H1 (cell line): ENCODE results near the gene C12orf42. TPM values are rescaled to one million over a fixed set of nuclear protein-coding genes. Genes with fewer than 3 reads are reported as not detected.

ENCODE experiments used
- CTCF ChIA-PET: fragments of 300-600 bp; sonication (Branson Sonifier 250); formaldehyde crosslinking; loops from one replicate; lab custom pipeline; 2021; ENCODE audit not compliant: partially characterized antibody; lab: Charles Lee
- POLR2A ChIA-PET: fragments of 300-600 bp; sonication (Branson Sonifier 250); formaldehyde crosslinking; loops from one replicate; lab custom pipeline; 2021; ENCODE audit warnings: inconsistent platforms; ENCODE audit not compliant: partially characterized antibody; lab: Charles Lee
- DNase-seq, 2 experiments: peaks; one replicate each; pipeline versions ENCODE4 v3.0.0 to v3.0.0-alpha.2; 2010 to 2022; ENCODE audit warnings: low spot score in 2 of 2, low read depth in 1 of 2, mixed read lengths in 1 of 2
- FAIRE-seq: peaks from 2 replicates; lab custom pipeline; 2011; peaks lifted over from hg19 to GRCh38; lab: Jason Lieb, UNC
- H2AFZ ChIP-seq: 2 replicates; pipeline ENCODE4 v1.8.1; 2012; ENCODE audit warnings: low read length, inconsistent platforms
- H2AK5ac ChIP-seq: 2 replicates; pipeline ENCODE4 v1.6.1; 2013; ENCODE audit warnings: low read depth, low read length
- H2BK120ac ChIP-seq: replicated peaks from 2 replicates; pipeline ENCODE3; 2013; ENCODE audit warnings: low read depth, low read length, inconsistent platforms
- H2BK12ac ChIP-seq: 2 replicates; pipeline ENCODE4 v1.6.1; 2013; ENCODE audit warnings: low read depth, low read length
- H2BK15ac ChIP-seq: 2 replicates; pipeline ENCODE4 v1.6.1; 2013; ENCODE audit warnings: low read length
- H2BK20ac ChIP-seq: 2 replicates; pipeline ENCODE4 v1.6.1; 2013; ENCODE audit warnings: low read length
- H2BK5ac ChIP-seq: 2 replicates; pipeline ENCODE4 v1.6.1; 2013; ENCODE audit warnings: low read depth, low read length
- H3K14ac ChIP-seq: 2 replicates; pipeline ENCODE4 v1.6.1; 2013; ENCODE audit warnings: inconsistent platforms; ENCODE audit not compliant: insufficient read length
- H3K18ac ChIP-seq: 2 replicates; pipeline ENCODE4 v1.6.1; 2013; ENCODE audit warnings: low read length; ENCODE audit errors: extremely low read depth
- H3K23ac ChIP-seq: 2 replicates; pipeline ENCODE4 v1.6.1; 2013; ENCODE audit warnings: inconsistent platforms; ENCODE audit not compliant: insufficient read length
- H3K23me2 ChIP-seq: 2 replicates; pipeline ENCODE4 v1.6.1; 2013; ENCODE audit warnings: low read depth, low read length
- H3K27ac ChIP-seq: 2 replicates; pipeline ENCODE4 v1.6.1; 2011; ENCODE audit warnings: low read depth, low read length, inconsistent platforms
- H3K27me3 ChIP-seq, 4 experiments: replicated peaks in 1 of 4; 1 replicate in 1 of 4; 2 replicates in 3 of 4; pipeline versions ENCODE4 v1.6.1 to v1.8.1; 2011 to 2013; ENCODE audit warnings: low read length in 3 of 4, mild to moderate bottlenecking in 3 of 4, inconsistent platforms in 2 of 4, mixed read lengths in 2 of 4, moderate library complexity in 1 of 4; ENCODE audit not compliant: control insufficient read depth in 3 of 4, insufficient read depth in 3 of 4; ENCODE audit errors: extremely low read depth in 1 of 4
- H3K36me3 ChIP-seq, 4 experiments: 2 replicates each; pipeline versions ENCODE4 v1.6.1 to v1.8.1; 2011 to 2013; ENCODE audit warnings: mild to moderate bottlenecking in 4 of 4, low read length in 3 of 4, moderate library complexity in 2 of 4, control low read depth in 1 of 4, inconsistent platforms in 1 of 4; ENCODE audit not compliant: insufficient read depth in 4 of 4, control insufficient read depth in 2 of 4
- H3K4ac ChIP-seq: replicated peaks from 2 replicates; pipeline ENCODE3; 2013; ENCODE audit warnings: low read length, low read depth, mixed read lengths, inconsistent platforms; ENCODE audit not compliant: insufficient read length
- H3K4me1 ChIP-seq, 4 experiments: replicated peaks in 1 of 4; 1 replicate in 1 of 4; 2 replicates in 3 of 4; pipeline versions ENCODE4 v1.6.1 to v1.8.1; 2011 to 2013; ENCODE audit warnings: low read length in 3 of 4, inconsistent platforms in 2 of 4, mixed read lengths in 1 of 4; ENCODE audit not compliant: insufficient read depth in 4 of 4, control insufficient read depth in 3 of 4
- H3K4me2 ChIP-seq, 2 experiments: 2 replicates each; pipeline versions ENCODE4 v1.6.1 to v1.8.1; 2011 to 2013; ENCODE audit warnings: low read depth in 2 of 2, low read length in 2 of 2, control low read depth in 1 of 2, inconsistent platforms in 1 of 2, mild to moderate bottlenecking in 1 of 2; ENCODE audit not compliant: insufficient read depth in 1 of 2
- H3K4me3 ChIP-seq, 4 experiments: fragments of 200-600, 300-600 bp in 1 of 4; sonication (generic), shearing (Covaris generic), sonication (Bioruptor Twin) in 1 of 4; 2 replicates each; pipeline versions ENCODE4 v1.5.1 to v1.8.1; 2011 to 2016; ENCODE audit warnings: low read length in 4 of 4, low read depth in 3 of 4, control low read depth in 2 of 4, inconsistent platforms in 2 of 4, mild to moderate bottlenecking in 2 of 4, mixed read lengths in 1 of 4, moderate library complexity in 1 of 4; ENCODE audit not compliant: insufficient read depth in 2 of 4; ENCODE audit errors: extremely low read depth in 1 of 4
- H3K56ac ChIP-seq: replicated peaks from 2 replicates; pipeline ENCODE3; 2013; ENCODE audit warnings: low read depth, mild to moderate bottlenecking, mixed read lengths, low read length, inconsistent platforms; ENCODE audit not compliant: insufficient read length
- H3K79me1 ChIP-seq: 2 replicates; pipeline ENCODE4 v1.6.1; 2013; ENCODE audit warnings: low read depth, low read length, control low read depth
- H3K79me2 ChIP-seq, 2 experiments: 2 replicates each; pipeline versions ENCODE4 v1.6.1 to v1.8.1; 2012 to 2013; ENCODE audit warnings: low read length in 2 of 2, mild to moderate bottlenecking in 2 of 2, inconsistent platforms in 1 of 2; ENCODE audit not compliant: insufficient read depth in 2 of 2, control insufficient read depth in 1 of 2
- H3K9ac ChIP-seq, 4 experiments: replicated peaks in 1 of 4; 1 replicate in 1 of 4; 2 replicates in 3 of 4; pipeline versions ENCODE4 v1.6.1 to v1.8.1; 2011 to 2013; ENCODE audit warnings: low read depth in 3 of 4, low read length in 3 of 4, control low read depth in 2 of 4, mild to moderate bottlenecking in 2 of 4, moderate library complexity in 2 of 4, inconsistent platforms in 1 of 4; ENCODE audit errors: extremely low read depth in 1 of 4
- H3K9me3 ChIP-seq, 2 experiments: 2 replicates each; pipeline versions ENCODE4 v1.6.1 to v1.8.1; 2012 to 2013; ENCODE audit warnings: mild to moderate bottlenecking in 2 of 2, moderate library complexity in 2 of 2, control low read depth in 1 of 2, inconsistent platforms in 1 of 2, low read depth in 1 of 2, low read length in 1 of 2, mixed read lengths in 1 of 2; ENCODE audit not compliant: insufficient read depth in 2 of 2
- H4K20me1 ChIP-seq, 2 experiments: replicated peaks in 1 of 2; 2 replicates each; pipeline versions ENCODE3 to v1.8.1; 2011 to 2013; ENCODE audit warnings: inconsistent platforms in 2 of 2, low read length in 2 of 2, mild to moderate bottlenecking in 1 of 2; ENCODE audit not compliant: insufficient read depth in 2 of 2, control insufficient read depth in 1 of 2
- H4K5ac ChIP-seq: 2 replicates; pipeline ENCODE4 v1.6.1; 2013; ENCODE audit warnings: low read length, low read depth, mixed read lengths, inconsistent platforms; ENCODE audit not compliant: insufficient read length
- H4K8ac ChIP-seq: 2 replicates; pipeline ENCODE4 v1.8.0; 2013; ENCODE audit warnings: mild to moderate bottlenecking, moderate library complexity, low read length, inconsistent platforms; ENCODE audit not compliant: insufficient read depth; ENCODE audit errors: extremely low read depth
- H4K91ac ChIP-seq: replicated peaks from 2 replicates; pipeline ENCODE3; 2013; ENCODE audit warnings: low read length, mixed read lengths, inconsistent platforms; ENCODE audit not compliant: insufficient read length
- GTF2F1 ChIP-seq: IDR thresholded peaks from 2 replicates; pipeline ENCODE4 v1.6.1; 2012; ENCODE audit warnings: low read depth, low read length, improper control_type of control experiment, borderline replicate concordance
- HDAC6 ChIP-seq: IDR thresholded peaks from one replicate; pipeline ENCODE4 v1.7.1; 2012; ENCODE audit warnings: low read depth, mild to moderate bottlenecking, inconsistent platforms, low read length, moderate library complexity
- JUND ChIP-seq: IDR thresholded peaks from 2 replicates; pipeline ENCODE4 v1.6.1; 2011; ENCODE audit warnings: mild to moderate bottlenecking, improper control_type of control experiment, low read length
- NANOG ChIP-seq: IDR thresholded peaks from 2 replicates; pipeline ENCODE4 v1.6.1; 2011; ENCODE audit warnings: low read length, low read depth, mild to moderate bottlenecking, inconsistent platforms; ENCODE audit not compliant: insufficient read depth, poor library complexity, severe bottlenecking
- RFX5 ChIP-seq: IDR thresholded peaks from 2 replicates; pipeline ENCODE4 v1.6.1; 2011; ENCODE audit warnings: low read depth, low read length, improper control_type of control experiment, borderline replicate concordance
- SAP30 ChIP-seq: fragments of 300-600 bp; sonication (generic); IDR thresholded peaks from 2 replicates; pipeline ENCODE4 v1.7.1; 2012; ENCODE audit warnings: low read length, moderate library complexity, mild to moderate bottlenecking, inconsistent platforms; ENCODE audit not compliant: insufficient read depth, insufficient replicate concordance
- SIX5 ChIP-seq: IDR thresholded peaks from 2 replicates; pipeline ENCODE4 v1.6.1; 2011; ENCODE audit warnings: mild to moderate bottlenecking, low read depth, low read length
- SP1 ChIP-seq: IDR thresholded peaks from 2 replicates; pipeline ENCODE4 v1.6.1; 2011; ENCODE audit warnings: low read depth, low read length
- SP2 ChIP-seq: IDR thresholded peaks from 2 replicates; pipeline ENCODE4 v1.6.1; 2012; ENCODE audit warnings: mild to moderate bottlenecking, low read length, inconsistent platforms
- SUZ12 ChIP-seq: fragments of 200-600 bp; sonication (generic); IDR thresholded peaks from 2 replicates; pipeline ENCODE4 v1.6.1; 2012; ENCODE audit warnings: mild to moderate bottlenecking, inconsistent platforms, low read length, moderate library complexity, mixed read lengths
- TEAD4 ChIP-seq: IDR thresholded peaks from 2 replicates; pipeline ENCODE4 v1.6.1; 2012; ENCODE audit warnings: low read depth, low read length, inconsistent platforms, mixed read lengths
- USF2 ChIP-seq: IDR thresholded peaks from 2 replicates; pipeline ENCODE4 v1.6.1; 2011; ENCODE audit warnings: low read length, improper control_type of control experiment
- WGBS, 2 experiments: shearing (Covaris generic) in 1 of 2; methylation state at CpG; one replicate each; pipeline versions ENCODE4 v1.1.6 to v1.1.7; 2013 to 2015; ENCODE audit warnings: low lambda C conversion rate in 2 of 2, mixed read lengths in 2 of 2, inconsistent platforms in 1 of 2, low coverage in 1 of 2, missing lambda C conversion rate in 1 of 2; ENCODE audit not compliant: insufficient replicate concordance in 2 of 2, insufficient coverage in 1 of 2, insufficient read length in 1 of 2; ENCODE audit errors: extremely low coverage in 1 of 2, missing lambda C conversion rate in 1 of 2; 5-methylcytosine and 5-hydroxymethylcytosine counted together
- polyA plus RNA-seq, 7 experiments: library from polyadenylated mRNA; depleted of rRNA in 3 of 7; stranded (reverse) in 5 of 7; unstranded in 2 of 7; fragments of >200 nt in 5 of 7; fragments of 200-250 nt in 2 of 7; gene quantifications; 1 replicate in 5 of 7; 2 replicates in 1 of 7; 4 replicates in 1 of 7; pipeline versions ENCODE4 v1.2.1 to v1.2.3, GENCODE V29; 2011 to 2013; ENCODE audit warnings: missing spikeins in 2 of 7, mixed read lengths in 2 of 7
- total RNA-seq: library from RNA; stranded (reverse); fragmentation: NEBNext Ultra II Directional; extraction: Animal tissue kit (Norgen Biotek cat#: 25700); gene quantifications from 2 replicates; pipeline ENCODE4 v1.2.1, GENCODE V29; 2021

Gene C12orf42
- total and polyA plus RNA-seq, 2 of the 8 experiments (the other 6 are each of a cell fraction or from before 2014, with no cell fraction given): 0.05 TPM; not detected in 1

DNA sequence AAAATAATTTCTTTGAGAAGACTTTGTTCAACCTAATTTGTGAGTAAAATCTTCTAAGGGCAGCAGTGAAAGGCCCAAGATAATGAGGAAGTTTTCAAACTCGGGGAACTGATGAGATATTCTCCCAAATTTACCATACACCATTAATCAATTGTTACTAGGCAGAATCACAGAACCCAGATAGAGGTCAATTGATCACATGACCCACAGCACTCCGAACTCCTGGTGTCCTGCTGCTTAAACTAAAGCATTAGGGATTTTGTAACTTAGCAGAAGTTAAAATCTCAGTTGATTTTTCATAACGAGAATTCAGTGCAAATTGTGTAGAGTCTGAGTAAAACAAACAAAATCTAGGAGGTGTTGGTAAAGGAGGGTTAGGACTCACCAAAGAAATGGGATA lies 207.8 kb downstream of the C12orf42 start:
- H3K4me3 ChIP-seq: no peak overlapping the region
- no peaks in the 10 kb centered on the region for H3K36me3 ChIP-seq
- WGBS, 2 experiments: 85% methylated on average over 3 of the region's 3 CpGs; no CpG with 5 or more reads in 1 of the 2 experiments
- CTCF ChIA-PET: no interaction called here
- H3K9ac ChIP-seq: no peak overlapping the region
- no peak overlapping the region for H3K23ac ChIP-seq
- FAIRE-seq: no peak
- no peak overlapping the region for H2AK5ac ChIP-seq
- no peaks in the 10 kb centered on the region for H3K4me1 ChIP-seq
- no peak overlapping the region for H4K5ac ChIP-seq
- no peak overlapping the region for H2BK120ac ChIP-seq
- H3K23me2 ChIP-seq: no peaks in the 10 kb centered on the region
- H3K79me1 ChIP-seq: no peaks in the 10 kb centered on the region
- H3K27ac ChIP-seq: no peak overlapping the region
- H3K79me2 ChIP-seq: no peaks in the 10 kb centered on the region
- no peak for DNase-seq
- H2BK12ac ChIP-seq: no peak overlapping the region
- H3K4me2 ChIP-seq: no peak overlapping the region
- no peak overlapping the region for H3K18ac ChIP-seq
- H3K4ac ChIP-seq: no peak overlapping the region
- H3K14ac ChIP-seq: no peak overlapping the region
- no peak overlapping the region for H2BK5ac ChIP-seq
- H4K20me1 ChIP-seq: no peaks in the 10 kb centered on the region
- H4K91ac ChIP-seq: no peak overlapping the region
- H2BK20ac ChIP-seq: no peak overlapping the region
- H3K9me3 ChIP-seq: peaks cover 0 to 6% of the 10 kb centered on the region in 2 experiments; a peak in 1 of 4 replicates
- POLR2A ChIA-PET: no interaction called here
- no peak for TF ChIP-seq GTF2F1
- TF ChIP-seq TEAD4: no peak
- TF ChIP-seq SAP30: no peak
- no peak for TF ChIP-seq SP2
- peak; percentile 49 for TF ChIP-seq USF2
- TF ChIP-seq RFX5: peak; percentile 66; the same call in 1 of the 2 replicates
- TF ChIP-seq JUND: no peak
- TF ChIP-seq NANOG: no peak
- TF ChIP-seq HDAC6: no peak
- no peak for TF ChIP-seq SIX5
- no peak for TF ChIP-seq SP1
- no peak for TF ChIP-seq SUZ12
- H3K56ac ChIP-seq: no peak overlapping the region
- H4K8ac ChIP-seq: no peak overlapping the region
- H2AFZ ChIP-seq: peak overlapping the region; percentile 98
- H2BK15ac ChIP-seq: no peak overlapping the region
- no peaks in the 10 kb centered on the region for H3K27me3 ChIP-seq
